ENCODE data around the gene KCNK18.

Gene KCNK18

GRCh38 chr10:117197189-117197588 lies at the start of gene KCNK18:
Gene KCNK18 (plus strand): TSS chr10:117197489. CDS start chr10:117197489, 0 bp downstream.
- no peak for DNase-seq

GRCh38 chr10:117148284-117148683 lies 49.0 kb upstream of the KCNK18 start:
- DNase-seq: no peak

- no peak for DNase-seq
Observed at GRCh38 chr10:117152668-117153067, 44.6 kb upstream of the KCNK18 start.

- DNase-seq: no peak
Observed at GRCh38 chr10:117158297-117158696, 39.0 kb upstream of the KCNK18 start.

GRCh38 chr10:117159390-117159789 lies 37.9 kb upstream of the KCNK18 start:
- no peak for DNase-seq

GRCh38 chr10:117160567-117160966 lies 36.7 kb upstream of the KCNK18 start:
- DNase-seq: no peak

- DNase-seq: no peak
Observed at GRCh38 chr10:117161386-117162033, 35.8 kb upstream of the KCNK18 start.

- DNase-seq: no peak
Observed at GRCh38 chr10:117162093-117163060, 34.9 kb upstream of the KCNK18 start.

GRCh38 chr10:117163061-117163953 lies 34.0 kb upstream of the KCNK18 start:
- no peak for DNase-seq

GRCh38 chr10:117163954-117164548 lies 33.2 kb upstream of the KCNK18 start:
- no peak for DNase-seq

GRCh38 chr10:117164592-117165537 lies 32.4 kb upstream of the KCNK18 start:
- DNase-seq: no peak

- no peak for DNase-seq
Observed at GRCh38 chr10:117165538-117166417, 31.5 kb upstream of the KCNK18 start.

GRCh38 chr10:117166418-117167345 lies 30.6 kb upstream of the KCNK18 start:
- DNase-seq: no peak

- DNase-seq: no peak
Observed at GRCh38 chr10:117167346-117167788, 29.9 kb upstream of the KCNK18 start.

GRCh38 chr10:117167789-117168674 lies 29.3 kb upstream of the KCNK18 start:
- DNase-seq: no peak

GRCh38 chr10:117168729-117169128 lies 28.6 kb upstream of the KCNK18 start:
- no peak for DNase-seq

- no peak for DNase-seq
Observed at GRCh38 chr10:117169480-117169879, 27.8 kb upstream of the KCNK18 start.

GRCh38 chr10:117170244-117170643 lies 27.0 kb upstream of the KCNK18 start:
- DNase-seq: no peak
